HL-60/S4 treated with retinoic acid at 250 ng/mL for 4 days and 3 days (cell line): ENCODE measurements around the gene ZNF90.
"Not testable (repeated sequence)": the region's sequence is repeated elsewhere in the genome, so short reads cannot be mapped to it uniquely, and the experiment has no call there.

Source experiments
- in situ Hi-C: fragments of 300-500 bp; cut with MboI; formaldehyde crosslinking; loops from 2 replicates; pipeline ENCODE4 v1.7.0; 2022; ENCODE audit warnings: low sequenced_read_pairs

ZNF90 gene

DNA sequence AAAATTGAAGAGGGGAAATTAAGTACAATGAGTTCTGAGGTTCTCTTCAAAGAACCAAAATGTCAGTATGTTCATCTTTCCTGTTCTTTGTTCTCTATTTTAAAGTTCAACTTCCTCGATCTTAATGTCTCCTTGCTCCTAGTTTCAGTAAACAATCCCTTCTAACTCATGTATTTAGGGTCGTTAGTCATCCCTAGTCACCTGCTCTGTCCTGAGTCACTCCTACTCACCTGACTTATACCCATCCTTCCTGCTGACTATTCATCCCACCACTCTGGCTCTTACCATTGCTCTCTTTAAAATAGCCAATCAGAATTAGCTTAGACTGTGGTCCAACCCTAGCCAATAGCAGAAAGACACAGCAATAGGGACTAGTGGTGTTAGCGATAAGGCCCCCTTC lies 24.3 kb downstream of the ZNF90 start:
- in situ Hi-C loops = no loop called here

DNA sequence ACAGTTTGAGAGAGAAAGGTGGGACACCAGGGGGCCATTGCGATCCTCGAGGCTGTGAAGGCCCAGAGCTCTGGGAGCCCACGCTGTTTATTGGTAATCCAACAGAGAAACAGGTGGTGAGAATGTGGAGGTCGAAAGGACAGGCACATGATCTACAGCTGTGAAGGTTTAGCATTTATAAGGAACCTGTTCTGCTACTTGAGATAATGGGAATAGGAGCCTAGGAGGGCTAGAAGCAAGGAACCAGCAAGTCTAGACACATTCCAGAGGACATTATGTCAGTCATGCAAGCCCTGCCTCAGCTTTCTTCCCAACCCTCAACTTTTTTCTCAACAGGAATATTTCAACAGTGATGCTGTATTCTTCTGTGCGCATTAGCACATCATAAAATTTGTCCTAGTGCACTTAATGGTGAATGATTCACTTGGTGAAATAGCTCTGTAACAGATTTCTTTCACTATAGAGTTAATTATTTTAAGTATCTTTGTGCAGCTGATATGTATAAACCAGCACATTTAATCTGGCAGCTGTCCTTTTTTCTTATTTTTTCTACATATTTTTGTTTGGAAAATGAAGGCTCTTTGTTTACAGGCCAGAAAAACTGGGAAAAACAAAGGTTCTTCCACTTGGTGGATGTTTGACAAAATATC lies 25.4 kb downstream of the ZNF90 start:
- in situ Hi-C loops = no loop called here

DNA sequence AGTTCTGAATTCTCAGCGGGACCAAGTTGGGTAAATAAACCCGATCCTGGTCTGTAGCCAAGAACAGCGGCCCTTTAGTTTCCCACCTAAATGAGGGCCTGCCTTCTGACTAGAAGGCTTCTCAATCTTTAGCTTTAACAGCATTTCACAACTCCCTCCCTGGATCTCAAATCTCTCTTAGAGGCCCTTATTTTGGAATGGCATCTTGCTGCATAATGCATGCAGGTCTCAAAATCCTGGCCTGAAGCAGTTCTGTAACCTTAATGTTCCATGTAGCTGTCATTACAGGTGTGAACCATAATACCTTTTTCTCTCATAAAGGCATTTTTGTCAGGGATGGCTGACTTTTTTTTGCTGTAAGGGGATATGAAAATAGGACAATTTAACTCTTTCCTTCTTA lies 29.5 kb downstream of the ZNF90 start:
- in situ Hi-C loops = no loop called here

DNA sequence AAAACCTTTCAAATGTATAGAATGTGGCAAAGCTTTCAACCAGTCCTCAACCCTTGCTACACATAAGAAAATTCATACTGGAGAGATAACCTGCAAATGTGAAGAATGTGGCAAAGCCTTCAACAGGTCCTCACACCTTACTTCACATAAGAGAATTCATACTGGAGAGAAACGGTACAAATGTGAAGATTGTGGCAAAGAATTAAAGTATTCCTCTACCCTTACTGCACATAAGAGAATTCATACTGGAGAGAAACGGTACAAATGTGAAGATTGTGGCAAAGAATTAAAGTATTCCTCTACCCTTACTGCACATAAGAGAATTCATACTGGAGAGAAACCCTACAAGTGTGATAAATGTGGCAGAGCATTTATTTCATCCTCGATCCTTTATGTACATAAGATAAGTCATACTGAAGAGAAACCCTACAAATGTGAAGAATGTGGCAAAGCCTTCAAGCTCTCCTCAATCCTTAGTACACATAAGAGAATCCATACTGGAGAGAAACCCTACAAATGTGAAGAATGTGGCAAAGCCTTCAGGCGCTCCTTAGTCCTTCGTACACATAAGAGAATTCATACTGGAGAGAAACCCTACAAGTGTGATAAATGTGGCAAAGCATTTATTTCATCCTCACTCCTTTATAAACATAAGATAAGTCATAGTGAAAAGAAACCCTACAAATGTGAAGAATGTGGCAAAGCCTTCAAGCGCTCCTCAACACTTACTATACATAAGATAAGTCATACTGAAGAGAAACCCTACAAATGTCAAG lies 40.5 kb downstream of the ZNF90 start:
- in situ Hi-C loops = not testable (repeated sequence)

DNA sequence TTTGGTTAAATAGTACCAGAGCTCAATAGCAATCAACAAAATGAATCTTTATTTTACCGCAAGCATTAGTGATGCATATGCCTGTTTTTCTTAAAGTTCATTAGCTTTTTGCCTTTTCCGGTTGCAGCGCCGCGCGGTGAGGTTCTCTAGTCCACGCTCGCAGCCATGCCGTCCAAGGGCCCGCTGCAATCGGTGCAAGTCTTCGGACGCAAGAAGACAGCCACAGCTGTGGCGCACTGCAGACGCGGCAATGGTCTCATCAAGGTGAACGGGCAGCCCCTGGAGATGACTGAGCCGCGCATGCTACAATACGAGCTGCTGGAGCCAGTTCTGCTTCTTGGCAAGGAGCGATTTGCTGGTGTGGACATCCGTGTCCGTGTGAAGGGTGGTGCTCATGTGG lies 47.1 kb downstream of the ZNF90 start:
- in situ Hi-C loops = no loop called here

DNA sequence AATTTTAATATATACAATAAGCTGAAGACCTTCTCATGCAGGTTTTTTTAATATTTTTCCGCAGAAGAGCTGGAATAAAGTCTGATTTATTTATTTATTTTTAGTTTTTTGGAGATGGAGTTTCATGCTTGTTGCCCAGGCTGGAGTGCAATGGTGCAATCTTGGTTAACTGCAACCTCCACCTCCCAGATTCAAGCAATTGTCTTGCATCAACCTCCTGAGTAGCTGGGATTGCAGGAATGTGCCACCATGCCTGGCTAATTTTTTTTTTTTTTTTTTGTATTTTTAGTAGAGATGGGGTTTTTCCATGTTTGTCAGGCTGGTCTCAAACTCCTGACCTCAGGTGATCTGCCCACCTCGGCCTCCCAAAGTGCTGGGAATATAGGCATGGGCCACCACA lies 55.1 kb downstream of the ZNF90 start:
- in situ Hi-C loops = not testable (repeated sequence)

DNA sequence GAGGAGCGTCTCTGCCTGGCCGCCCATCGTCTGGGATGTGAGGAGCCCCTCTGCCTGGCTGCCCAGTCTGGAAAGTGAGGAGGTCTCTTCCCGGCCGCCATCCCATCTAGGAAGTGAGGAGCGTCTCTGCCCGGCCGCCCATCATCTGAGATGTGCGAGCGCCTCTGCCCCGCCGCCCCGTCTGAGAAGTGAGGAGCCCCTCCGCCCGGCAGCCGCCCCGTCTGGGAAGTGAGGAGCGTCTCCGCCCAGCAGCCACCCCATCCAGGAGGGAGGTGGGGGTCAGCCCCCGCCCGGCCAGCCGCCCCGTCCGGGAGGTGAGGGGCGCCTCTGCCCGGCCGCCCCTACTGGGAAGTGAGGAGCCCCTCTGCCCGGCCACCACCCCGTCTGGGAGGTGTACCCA lies 59.9 kb downstream of the ZNF90 start:
- in situ Hi-C loops = not testable (repeated sequence)

DNA sequence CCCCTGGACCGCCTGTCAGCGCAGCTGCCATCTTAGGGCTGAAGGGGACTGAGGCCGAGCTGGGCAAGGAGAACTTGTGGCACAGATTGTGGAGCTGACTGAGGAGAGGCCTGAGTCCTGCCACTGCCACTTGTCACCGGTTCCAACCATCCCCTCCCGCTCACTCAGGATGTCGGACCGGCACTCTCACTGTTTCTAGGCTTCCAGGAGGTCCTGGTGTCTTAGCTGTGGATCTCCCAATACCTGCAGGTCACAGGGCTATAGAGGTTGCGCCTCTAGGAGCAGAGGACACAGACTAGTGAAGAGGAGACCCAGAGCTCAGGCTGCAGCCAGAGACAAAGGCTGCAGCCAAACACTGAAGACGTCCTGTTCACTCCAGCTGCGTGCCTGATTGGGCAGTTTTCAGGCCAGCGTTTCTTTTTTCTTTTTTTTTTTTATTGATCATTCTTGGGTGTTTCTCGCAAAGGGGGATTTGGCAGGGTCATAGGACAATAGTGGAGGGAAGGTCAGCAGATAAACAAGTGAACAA lies 73.9 kb downstream of the ZNF90 start:
- in situ Hi-C loops = no loop called here

DNA sequence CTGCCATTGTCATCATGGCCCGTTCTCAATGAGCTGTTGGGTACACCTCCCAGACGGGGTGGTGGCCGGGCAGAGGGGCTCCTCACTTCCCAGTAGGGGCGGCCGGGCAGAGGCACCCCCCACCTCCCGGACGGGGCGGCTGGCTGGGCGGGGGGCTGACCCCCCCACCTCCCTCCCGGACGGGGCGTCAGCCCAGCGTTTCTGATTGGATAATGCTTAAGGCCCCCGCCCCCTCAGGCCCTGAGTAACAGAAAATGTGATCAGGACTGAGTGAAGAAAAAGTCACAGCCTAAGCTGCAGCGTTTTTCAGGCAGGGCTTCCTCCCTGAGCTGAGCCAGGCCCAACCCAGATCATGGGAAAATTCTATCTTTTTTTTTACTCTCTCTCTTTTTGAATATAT lies 74.7 kb downstream of the ZNF90 start:
- in situ Hi-C loops = not testable (repeated sequence)

DNA sequence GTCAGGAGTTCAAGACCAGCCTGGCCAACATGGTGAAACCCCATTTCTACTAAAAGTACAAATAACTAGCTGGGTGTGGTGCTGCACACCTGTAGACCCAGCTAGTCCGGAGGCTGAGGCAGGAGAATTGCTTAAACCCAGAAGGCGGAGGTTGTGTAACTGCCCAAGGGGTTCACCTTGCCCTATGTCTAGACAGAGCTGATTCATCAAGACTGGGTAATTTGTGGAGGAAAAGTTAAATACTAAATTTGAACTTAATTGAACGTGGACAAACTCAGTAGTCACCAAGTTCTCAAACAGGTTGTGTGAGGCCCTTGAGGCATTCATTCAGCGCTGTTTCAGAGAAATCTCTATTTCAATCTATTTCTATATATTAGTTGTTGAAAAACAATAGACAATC lies 75.5 kb downstream of the ZNF90 start:
- in situ Hi-C loops = no loop called here

DNA sequence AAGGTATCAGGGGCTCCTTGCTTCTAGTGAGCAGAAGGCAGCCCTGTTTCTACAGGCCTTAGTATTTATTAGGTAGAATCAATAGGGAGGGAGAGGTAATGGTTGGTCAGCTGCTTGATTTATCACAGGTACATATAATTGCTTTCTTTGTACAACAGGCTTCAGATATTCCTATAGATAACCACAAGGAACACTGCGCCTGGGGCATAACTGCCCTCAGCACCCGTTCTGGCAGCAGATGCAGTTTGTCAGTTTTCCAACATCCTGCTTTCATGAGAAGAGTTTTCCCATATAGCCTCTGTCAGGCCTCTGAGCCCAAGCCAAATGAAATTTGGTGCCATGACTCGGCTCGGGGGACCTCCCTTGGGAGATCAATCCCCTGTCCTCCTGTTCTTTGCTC lies 76.8 kb downstream of the ZNF90 start:
- in situ Hi-C loops = no loop called here

DNA sequence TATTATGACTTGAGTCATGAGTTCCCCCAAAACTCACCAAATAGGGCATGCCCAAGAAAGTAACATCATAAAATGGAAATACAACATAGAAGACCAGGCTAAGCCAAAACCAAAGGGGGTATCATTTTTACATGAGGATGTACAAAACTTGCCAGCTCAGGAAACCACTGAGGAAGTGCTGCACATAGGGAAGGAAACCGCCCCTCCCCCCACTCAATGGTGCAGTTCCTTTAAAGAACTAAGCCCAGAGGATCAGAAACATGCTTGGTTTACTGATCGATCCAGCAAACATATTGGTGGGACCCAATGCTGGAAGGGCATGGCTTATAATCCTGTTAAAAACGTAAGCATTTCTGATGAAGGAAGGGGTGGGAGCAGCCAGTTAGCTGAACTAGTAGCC lies 85.0 kb downstream of the ZNF90 start:
- in situ Hi-C loops = no loop called here

DNA sequence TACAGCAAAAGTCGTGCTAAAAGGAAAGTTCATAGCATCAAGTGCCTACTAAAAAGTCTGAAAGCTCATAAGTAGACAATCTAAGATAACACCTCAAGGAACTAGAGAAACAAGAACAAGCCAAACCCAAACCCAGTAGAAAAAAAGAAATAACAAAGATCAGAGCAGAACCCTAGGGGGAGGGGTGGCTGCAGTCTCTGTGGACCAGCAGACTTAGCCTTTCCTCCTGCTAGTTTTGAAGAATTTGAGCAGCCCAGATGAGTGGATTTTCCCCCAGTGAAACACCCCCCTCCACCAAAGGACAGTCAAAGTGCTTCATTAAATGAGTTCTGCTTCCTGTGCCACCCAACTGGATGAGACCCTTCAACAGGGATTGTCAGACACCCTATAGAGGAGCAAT lies 86.7 kb downstream of the ZNF90 start:
- in situ Hi-C loops = no loop called here

DNA sequence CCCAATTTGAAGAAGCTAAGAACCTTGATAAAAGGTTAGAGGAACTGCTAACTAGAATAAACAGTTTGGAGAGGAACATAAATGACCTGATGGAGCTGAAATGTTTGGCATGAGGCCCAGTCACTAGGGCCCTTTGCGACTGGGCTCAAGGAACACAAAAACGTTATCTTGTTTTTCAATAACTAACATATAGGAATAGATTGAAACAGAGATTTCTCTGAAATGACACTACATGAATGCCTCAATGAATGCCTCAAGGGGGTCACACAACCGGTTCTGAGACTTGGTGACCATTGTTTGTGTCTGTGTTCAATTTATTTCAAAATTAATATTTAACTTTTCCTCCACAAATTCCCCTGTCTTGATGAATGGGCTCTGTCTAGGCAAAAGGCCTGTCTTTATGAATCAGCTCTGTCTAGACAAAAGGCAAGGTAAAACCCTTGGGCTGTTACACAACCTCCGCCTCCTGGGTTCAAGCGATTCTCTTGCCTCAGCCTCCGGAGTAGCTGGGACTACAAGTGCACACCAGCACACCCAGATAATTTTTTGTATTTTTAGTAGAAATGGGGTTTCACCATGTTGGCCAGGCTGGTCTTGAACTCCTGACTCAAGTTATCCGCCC lies 88.3 kb downstream of the ZNF90 start:
- in situ Hi-C loops = no loop called here

DNA sequence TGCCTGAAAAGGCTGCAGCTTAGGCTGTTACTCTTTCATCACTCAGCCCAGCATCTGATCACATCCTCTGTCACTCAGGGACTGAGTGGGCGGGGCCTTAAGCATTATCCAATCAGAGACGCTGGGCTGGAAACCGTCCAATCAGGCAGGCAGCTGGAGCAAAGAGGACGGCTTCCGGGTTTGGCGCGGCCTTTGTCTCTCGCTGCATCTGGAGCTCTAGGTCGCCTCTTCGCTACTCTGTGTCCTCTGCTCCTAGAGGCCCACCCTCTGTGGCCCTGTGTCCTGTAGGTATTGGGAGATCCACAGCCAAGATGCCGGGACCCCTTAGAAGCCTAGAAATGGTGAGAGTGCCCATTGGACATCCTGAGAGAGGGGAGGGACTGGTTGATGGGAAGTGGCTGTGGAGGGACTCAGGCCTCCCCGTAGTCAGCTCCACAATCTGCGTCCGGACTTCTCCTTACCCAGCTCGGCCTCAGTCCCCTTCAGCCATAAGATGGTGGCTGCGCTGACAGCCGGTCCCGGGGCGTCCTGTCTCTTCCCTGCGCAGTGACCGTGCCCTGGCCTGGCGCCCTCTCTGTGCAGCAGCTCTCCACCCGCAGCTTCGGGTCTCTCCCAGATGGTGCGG lies 89.3 kb downstream of the ZNF90 start, which contains the start of gene ZNF486:
ZNF486 (plus strand) TSS at position 195 of the 625 bp plus-strand sequence; CDS start at position 312, 117 bp downstream.
- in situ Hi-C loops = no loop called here

DNA sequence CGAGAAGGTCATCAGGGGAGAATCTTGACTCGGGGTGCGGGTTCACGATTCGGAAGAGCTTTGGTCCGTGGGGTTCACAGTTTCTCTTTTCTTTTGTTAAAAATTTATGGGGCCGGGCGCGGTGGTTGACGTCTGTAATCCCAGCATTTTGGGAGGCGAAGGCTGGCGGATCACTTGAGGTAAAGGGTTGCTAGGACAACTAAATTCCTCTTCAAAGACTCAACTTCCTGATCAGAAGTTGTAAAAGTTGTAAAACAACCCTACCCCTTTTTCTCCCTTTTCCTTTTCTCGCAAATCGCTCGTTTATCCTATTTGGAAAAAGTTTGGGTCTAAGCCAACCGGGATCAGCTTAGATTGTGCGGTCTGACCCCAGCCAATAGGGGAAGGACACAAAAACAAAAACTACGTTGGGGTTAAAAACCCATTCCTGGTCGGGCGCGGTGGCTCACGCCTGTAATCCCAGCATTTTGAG lies 89.9 kb downstream of the ZNF90 start:
- in situ Hi-C loops = no loop called here
